HL-60 (cell line): Measurements from ENCODE around the gene ZNF800.

Experiments
- CTCF ChIP-seq: IDR thresholded peaks from one replicate; pipeline ENCODE4 v1.5.1; 2011; ENCODE audit warnings: low read length, control low read depth, inconsistent platforms; ENCODE audit not compliant: insufficient read depth
- GABPA ChIP-seq: IDR thresholded peaks from 2 replicates; pipeline ENCODE4 v1.6.1; 2012; ENCODE audit warnings: low read depth
- POLR2AphosphoS5 ChIP-seq: IDR thresholded peaks from 2 replicates; pipeline ENCODE4 v1.6.1; 2012; ENCODE audit warnings: low read depth
- REST ChIP-seq: IDR thresholded peaks from 2 replicates; pipeline ENCODE4 v1.6.1; 2012; ENCODE audit warnings: low read depth; ENCODE audit not compliant: insufficient replicate concordance
- SPI1 ChIP-seq: IDR thresholded peaks from 2 replicates; pipeline ENCODE4 v1.6.1; 2012; ENCODE audit warnings: low read depth, mild to moderate bottlenecking, borderline replicate concordance

GRCh38 chr7:127362364-127363027, 30.0 kb downstream of the ZNF800 start:
- TF ChIP-seq REST, result no peak
- TF ChIP-seq CTCF, result no peak
- no peak for TF ChIP-seq POLR2AphosphoS5
- TF ChIP-seq GABPA, result no peak
- no peak for TF ChIP-seq SPI1
